ENCODE data around the gene SUPT5H. TPM values are rescaled to one million over a fixed set of nuclear protein-coding genes. Genes with fewer than 3 reads are reported as not detected.

SUPT5H gene
- total RNA-seq, 2 experiments from 2014 or later: 127 to 141 TPM

DNA sequence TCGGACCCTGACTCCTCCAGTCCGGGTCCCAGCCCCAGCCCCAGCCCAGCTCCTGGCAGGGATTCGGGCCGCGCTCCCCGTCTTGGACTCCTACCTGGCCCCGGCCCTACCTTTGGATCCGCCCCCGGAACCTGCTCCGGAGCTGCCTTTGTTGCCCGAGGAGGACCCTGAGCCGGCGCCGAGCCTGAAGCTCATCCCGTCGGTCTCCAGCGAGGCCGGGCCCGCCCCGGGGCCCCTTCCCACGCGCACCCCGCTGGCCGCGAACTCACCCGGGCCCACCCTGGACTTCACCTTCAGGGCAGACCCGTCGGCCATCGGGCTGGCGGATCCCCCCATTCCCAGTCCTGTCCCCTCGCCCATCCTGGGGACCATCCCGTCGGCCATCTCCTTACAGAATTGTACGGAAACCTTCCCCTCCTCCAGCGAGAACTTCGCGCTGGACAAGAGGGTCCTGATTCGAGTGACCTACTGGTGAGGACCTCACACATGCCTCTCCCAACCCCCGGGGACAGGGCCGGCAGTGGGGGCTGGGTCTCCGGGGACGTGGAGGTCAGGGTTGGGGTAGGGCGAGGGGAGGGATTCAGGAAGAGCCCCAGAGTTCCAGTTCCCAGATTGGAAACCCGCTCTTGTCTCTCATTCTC is 70.3 kb downstream of the SUPT5H start:
- no peak for ATAC-seq
- Mint-ChIP-seq H3K27ac (no peak overlapping the region), H3K4me1 (ENCODE audit: low read depth) (peaks cover 8% of the 10 kb centered on the region), H3K36me3 (ENCODE audit: low read depth) (peaks cover 2% of the 10 kb centered on the region), H3K27me3 (peaks cover 40% of the 10 kb centered on the region), H3K4me3 (peak overlapping the region; percentile 60), H3K9me3 (no peaks in the 10 kb centered on the region)
- ChIA-PET POLR2A (no interaction called here), CTCF (interaction anchor here (0.7 to 2.4 kb wide), 3 partner anchors 13 to 21 kb away, joined by 3 to 15 read pairs (median 4); partner anchors contain the start of gene EID2B)
- intact Hi-C loops (cut with micrococcal nuclease): no loop called here
- DNase-seq: peak; percentile 29
- no peak for TF ChIP-seq CTCF (IDR thresholded peaks at IDR 0.05)

GRCh38 chr19:39516270-39516669 is 70.9 kb downstream of the SUPT5H start:
- H3K27ac Mint-ChIP-seq: no peak overlapping the region
- H3K4me1 Mint-ChIP-seq (ENCODE audit: low read depth): peaks cover 11% of the 10 kb centered on the region
- H3K27me3 Mint-ChIP-seq: peaks cover 40% of the 10 kb centered on the region
- peaks cover 2% of the 10 kb centered on the region for H3K36me3 Mint-ChIP-seq (ENCODE audit: low read depth)
- TF ChIP-seq CTCF (IDR thresholded peaks at IDR 0.05): no peak
- no peaks in the 10 kb centered on the region for H3K9me3 Mint-ChIP-seq
- ChIA-PET POLR2A (no interaction called here), CTCF (interaction anchor here (0.7 to 2.4 kb wide), 3 partner anchors 13 to 36 kb away, joined by 3 to 15 read pairs (median 4); partner anchors contain the start of gene EID2B)
- intact Hi-C loops (cut with micrococcal nuclease): no loop called here
- no peak for ATAC-seq
- DNase-seq: no peak
- no peak overlapping the region for H3K4me3 Mint-ChIP-seq

- H3K4me3 Mint-ChIP-seq: no peak overlapping the region
- DNase-seq: no peak
- no peak for ATAC-seq
- ChIA-PET POLR2A (interaction anchor here (0.7 kb wide), 2 partner anchors 82 to 115 kb away, joined by 3 to 5 read pairs; partner anchors contain the start of gene RPS16), CTCF (interaction anchor here (1.9 kb wide), 1 partner anchor 14 kb away, joined by 6 read pairs; no protein-coding TSS in a partner anchor)
- no peak overlapping the region for H3K27ac Mint-ChIP-seq
- no peak for TF ChIP-seq CTCF (IDR thresholded peaks at IDR 0.05)
- H3K27me3 Mint-ChIP-seq: peaks cover 35% of the 10 kb centered on the region
- peaks cover 14% of the 10 kb centered on the region for H3K4me1 Mint-ChIP-seq (ENCODE audit: low read depth)
- no peaks in the 10 kb centered on the region for H3K9me3 Mint-ChIP-seq
- intact Hi-C loops (cut with micrococcal nuclease): no loop called here
- H3K36me3 Mint-ChIP-seq (ENCODE audit: low read depth): no peaks in the 10 kb centered on the region
These were observed 72.0 kb downstream of the SUPT5H start for GRCh38 chr19:39517432-39517831.

DNA sequence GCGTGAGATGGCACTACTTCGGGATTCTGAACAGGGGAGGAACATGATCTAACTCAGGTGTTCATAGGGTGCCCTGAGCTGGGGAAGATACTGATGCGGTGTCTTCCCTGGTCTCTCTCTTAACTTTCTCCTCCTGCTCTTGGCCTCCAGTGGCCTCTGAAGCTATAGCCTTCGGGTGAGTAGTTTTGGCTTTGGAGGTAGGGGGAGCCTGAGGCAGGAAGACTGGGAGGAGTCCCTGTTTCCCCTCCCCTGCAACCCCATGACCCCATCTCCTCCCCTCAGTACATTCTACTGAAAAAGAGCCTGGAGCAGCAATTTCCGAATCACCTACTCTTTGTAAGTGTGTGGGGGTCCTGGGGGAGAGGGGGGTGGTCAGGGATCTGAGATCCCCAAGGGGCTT is 73.1 kb downstream of the SUPT5H start:
- Mint-ChIP-seq H3K4me3 (no peak overlapping the region), H3K36me3 (ENCODE audit: low read depth) (no peaks in the 10 kb centered on the region), H3K4me1 (ENCODE audit: low read depth) (peaks cover 14% of the 10 kb centered on the region), H3K9me3 (no peaks in the 10 kb centered on the region), H3K27me3 (peaks cover 32% of the 10 kb centered on the region), H3K27ac (no peak overlapping the region)
- TF ChIP-seq CTCF (IDR thresholded peaks at IDR 0.05): no peak
- DNase-seq (no peak), ATAC-seq (no peak)
- POLR2A ChIA-PET: no interaction called here
- CTCF ChIA-PET: interaction anchor here (1.9 to 2.5 kb wide), 2 partner anchors 14 to 15 kb away, joined by 6 to 12 read pairs; partner anchors contain the start of gene EID2B
- intact Hi-C loops (cut with micrococcal nuclease): no loop called here

- CTCF ChIA-PET: interaction anchor here (1.9 to 2.5 kb wide), 2 partner anchors 14 to 16 kb away, joined by 6 to 12 read pairs; partner anchors contain the start of gene EID2B
- no peak overlapping the region for H3K4me3 Mint-ChIP-seq
- no peak for DNase-seq
- POLR2A ChIA-PET: interaction anchor here (1.1 kb wide), 1 partner anchor 86 kb away, joined by 3 read pairs; no protein-coding TSS in a partner anchor
- TF ChIP-seq CTCF (IDR thresholded peaks at IDR 0.05): no peak
- ATAC-seq: no peak
- peaks cover 14% of the 10 kb centered on the region for H3K4me1 Mint-ChIP-seq (ENCODE audit: low read depth)
- intact Hi-C loops (cut with micrococcal nuclease): no loop called here
- no peaks in the 10 kb centered on the region for H3K36me3 Mint-ChIP-seq (ENCODE audit: low read depth)
- H3K9me3 Mint-ChIP-seq: no peaks in the 10 kb centered on the region
- H3K27ac Mint-ChIP-seq: no peak overlapping the region
- peaks cover 28% of the 10 kb centered on the region for H3K27me3 Mint-ChIP-seq
These were observed 73.6 kb downstream of the SUPT5H start for GRCh38 chr19:39518975-39519374.

Data from activated CD8-positive, alpha-beta T cell treated with anti-CD3 and anti-CD28 coated beads for 36 hours (primary cell).